NB4 (cell line): ENCODE measurements around the gene VSIG2.
A peak's percentile ranks its signal among the peaks of the same experiment; 100 is the strongest.

ENCODE experiments used
- DNase-seq: peaks from one replicate; pipeline ENCODE4 v3.0.0; 2010; ENCODE audit warnings: low read depth
- H3K4me3 ChIP-seq: one replicate; pipeline ENCODE4 v1.5.1; 2011; ENCODE audit warnings: mild to moderate bottlenecking, low read depth, low read length, moderate library complexity
- CTCF ChIP-seq: IDR thresholded peaks from one replicate; pipeline ENCODE4 v1.5.1; 2012; ENCODE audit warnings: low read depth, low read length
- MAX ChIP-seq: IDR thresholded peaks from 2 replicates; pipeline ENCODE4 v1.6.1; 2011; ENCODE audit warnings: low read depth, low read length
- MYC ChIP-seq: IDR thresholded peaks from 2 replicates; pipeline ENCODE4 v1.6.1; 2011; ENCODE audit warnings: low read depth, low read length
- POLR2A ChIP-seq: IDR thresholded peaks from 2 replicates; pipeline ENCODE4 v1.6.1; 2011; ENCODE audit warnings: mild to moderate bottlenecking; ENCODE audit not compliant: insufficient read length; ENCODE audit errors: extremely low read depth

The VSIG2 gene

GRCh38 chr11:124760806-124761205 lies 8.8 kb upstream of the VSIG2 start:
- no peak overlapping the region for H3K4me3 ChIP-seq
- DNase-seq, result no peak

GRCh38 chr11:124760205-124760652 lies 8.2 kb upstream of the VSIG2 start:
- no peak for TF ChIP-seq MAX
- no peak for TF ChIP-seq POLR2A
- no peak for TF ChIP-seq MYC
- no peak for TF ChIP-seq CTCF
- no peak for DNase-seq
- H3K4me3 ChIP-seq, result no peak overlapping the region

More at GRCh38 chr11:124760806-124761205, 8.8 kb upstream of the VSIG2 start:
- no peak for TF ChIP-seq MYC
- TF ChIP-seq MAX, result no peak

- no peak for TF ChIP-seq CTCF
- no peak for TF ChIP-seq MAX
- DNase-seq, result no peak
- no peak overlapping the region for H3K4me3 ChIP-seq
These were observed 7.5 kb upstream of the VSIG2 start for GRCh38 chr11:124759266-124760204.

GRCh38 chr11:124758355-124759265 lies 6.6 kb upstream of the VSIG2 start:
- H3K4me3 ChIP-seq, result no peak overlapping the region
- DNase-seq, result peak; percentile 97
- peak; percentile 83 for TF ChIP-seq CTCF
- peak; percentile 66 for TF ChIP-seq MYC
- no peak for TF ChIP-seq POLR2A
- TF ChIP-seq MAX, result peak; percentile 54

- TF ChIP-seq CTCF (no peak), MYC (no peak), POLR2A (no peak), MAX (no peak)
- no peak for DNase-seq
- H3K4me3 ChIP-seq, result no peak overlapping the region
These were observed 5.3 kb upstream of the VSIG2 start for GRCh38 chr11:124757320-124757719.

- no peak for TF ChIP-seq MYC
- TF ChIP-seq MAX, result no peak
- TF ChIP-seq CTCF, result no peak
- no peak for TF ChIP-seq POLR2A
- no peak overlapping the region for H3K4me3 ChIP-seq
- no peak for DNase-seq
These were observed 4.7 kb upstream of the VSIG2 start for GRCh38 chr11:124756753-124757227.
